ENCODE data around the gene SUCO. TPM values are rescaled to one million over a fixed set of nuclear protein-coding genes. Genes with fewer than 3 reads are reported as not detected.
"Not testable (repeated sequence)": the region's sequence is repeated elsewhere in the genome, so short reads cannot be mapped to it uniquely, and the experiment has no call there.

The SUCO gene
- total RNA-seq, 1 experiment from 2014 or later = 22.6 TPM

GRCh38 chr1:172595066-172595465, 62.1 kb downstream of the SUCO start:
- H3K36me3 ChIP-seq (ENCODE audit: control insufficient read depth in 1 of 2, insufficient read depth in 2 of 2, low read length in 2 of 2); H3K4me3 ChIP-seq (replicated peaks in 1 of 2; ENCODE audit: low read depth in 1 of 2, low read length in 2 of 2); BruUV-seq (replicated peaks); H3K27me3 ChIP-seq (ENCODE audit: insufficient read depth, low read length); H3K9ac ChIP-seq (ENCODE audit: low read length); H3K27ac ChIP-seq (ENCODE audit: low read depth, low read length); H3K4me2 ChIP-seq (ENCODE audit: low read length); intact Hi-C loops (cut with micrococcal nuclease); H3K9me2 ChIP-seq (ENCODE audit: insufficient read depth); H3K4me1 ChIP-seq (ENCODE audit: control insufficient read depth in 1 of 2, insufficient read depth in 2 of 2, low read length in 2 of 2); RAD21 ChIA-PET (ENCODE audit: low non-redundant PET in 1 of 2, low total read pairs in 2 of 2, uncharacterized antibody in 2 of 2, unreplicated experiment in 2 of 2); H2AFZ ChIP-seq (ENCODE audit: low read depth, low read length, poor library complexity, severe bottlenecking); H4K20me1 ChIP-seq (ENCODE audit: insufficient read depth); ATAC-seq; POLR2A ChIA-PET; DNase-seq (ENCODE audit: low read depth, low spot score); H3K79me2 ChIP-seq (ENCODE audit: insufficient read depth, low read length); H3K9me3 ChIP-seq (ENCODE audit: control insufficient read depth in 1 of 2, insufficient read depth in 1 of 2, low read depth in 1 of 2, low read length in 2 of 2): not testable (repeated sequence)
- CTCF ChIA-PET = interaction anchor here (1.6 kb wide), 1 partner anchor 14 kb away, joined by 3 read pairs; no protein-coding TSS in a partner anchor

GRCh38 chr1:172596782-172597181, 63.8 kb downstream of the SUCO start:
- H3K27me3 ChIP-seq (ENCODE audit: insufficient read depth, low read length); intact Hi-C loops (cut with micrococcal nuclease); H2AFZ ChIP-seq (ENCODE audit: low read depth, low read length, poor library complexity, severe bottlenecking); H3K79me2 ChIP-seq (ENCODE audit: insufficient read depth, low read length); POLR2A ChIA-PET; CTCF ChIA-PET; H3K9me3 ChIP-seq (ENCODE audit: control insufficient read depth in 1 of 2, insufficient read depth in 1 of 2, low read depth in 1 of 2, low read length in 2 of 2); H3K36me3 ChIP-seq (ENCODE audit: control insufficient read depth in 1 of 2, insufficient read depth in 2 of 2, low read length in 2 of 2); H3K4me3 ChIP-seq (replicated peaks in 1 of 2; ENCODE audit: low read depth in 1 of 2, low read length in 2 of 2); DNase-seq (ENCODE audit: low read depth, low spot score); H4K20me1 ChIP-seq (ENCODE audit: insufficient read depth); H3K9ac ChIP-seq (ENCODE audit: low read length); ATAC-seq; H3K4me2 ChIP-seq (ENCODE audit: low read length); H3K9me2 ChIP-seq (ENCODE audit: insufficient read depth); H3K27ac ChIP-seq (ENCODE audit: low read depth, low read length); H3K4me1 ChIP-seq (ENCODE audit: control insufficient read depth in 1 of 2, insufficient read depth in 2 of 2, low read length in 2 of 2); BruUV-seq (replicated peaks); RAD21 ChIA-PET (ENCODE audit: low non-redundant PET in 1 of 2, low total read pairs in 2 of 2, uncharacterized antibody in 2 of 2, unreplicated experiment in 2 of 2): not testable (repeated sequence)

- intact Hi-C loops (cut with micrococcal nuclease) = no loop called here
- Histone ChIP-seq H3K9me2 (ENCODE audit: insufficient read depth) (no peaks in the 10 kb centered on the region), H3K9ac (ENCODE audit: low read length) (no peak overlapping the region), H3K27me3 (ENCODE audit: insufficient read depth, low read length) (no peaks in the 10 kb centered on the region), H3K9me3 (ENCODE audit: control insufficient read depth in 1 of 2, insufficient read depth in 1 of 2, low read depth in 1 of 2, low read length in 2 of 2) (no peaks in the 10 kb centered on the region), H2AFZ (ENCODE audit: low read depth, low read length, poor library complexity, severe bottlenecking) (no peak overlapping the region), H3K4me1 (ENCODE audit: control insufficient read depth in 1 of 2, insufficient read depth in 2 of 2, low read length in 2 of 2) (no peaks in the 10 kb centered on the region), H4K20me1 (ENCODE audit: insufficient read depth) (no peaks in the 10 kb centered on the region), H3K4me3 (replicated peaks in 1 of 2; ENCODE audit: low read depth in 1 of 2, low read length in 2 of 2) (no peak overlapping the region), H3K79me2 (ENCODE audit: insufficient read depth, low read length) (no peaks in the 10 kb centered on the region), H3K4me2 (ENCODE audit: low read length) (no peak overlapping the region), H3K36me3 (ENCODE audit: control insufficient read depth in 1 of 2, insufficient read depth in 2 of 2, low read length in 2 of 2) (no peaks in the 10 kb centered on the region), H3K27ac (ENCODE audit: low read depth, low read length) (no peak overlapping the region)
- ChIA-PET CTCF (interaction anchor here (1.6 kb wide), 1 partner anchor 10 kb away, joined by 3 read pairs; no protein-coding TSS in a partner anchor), RAD21 (ENCODE audit: low non-redundant PET in 1 of 2, low total read pairs in 2 of 2, uncharacterized antibody in 2 of 2, unreplicated experiment in 2 of 2) (no interaction called here), POLR2A (no interaction called here)
- ATAC-seq = no peak
- DNase-seq (ENCODE audit: low read depth, low spot score) = no peak
- BruUV-seq (replicated peaks) = no TSS peak
- TF ChIP-seq, protein P1, sequence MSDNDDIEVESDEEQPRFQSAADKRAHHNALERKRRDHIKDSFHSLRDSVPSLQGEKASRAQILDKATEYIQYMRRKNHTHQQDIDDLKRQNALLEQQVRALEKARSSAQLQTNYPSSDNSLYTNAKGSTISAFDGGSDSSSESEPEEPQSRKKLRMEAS (IDR thresholded peaks at IDR 0.05) = no peak
- no peak for TF ChIP-seq YY1 (IDR thresholded peaks at IDR 0.05; ENCODE audit: extremely low read depth, insufficient replicate concordance, low read depth, low read length)
- TF ChIP-seq EZH2 (IDR thresholded peaks at IDR 0.05) = no peak
- no peak for TF ChIP-seq FOSL1 (IDR thresholded peaks at IDR 0.05; ENCODE audit: low read depth)
- TF ChIP-seq, protein P2, sequence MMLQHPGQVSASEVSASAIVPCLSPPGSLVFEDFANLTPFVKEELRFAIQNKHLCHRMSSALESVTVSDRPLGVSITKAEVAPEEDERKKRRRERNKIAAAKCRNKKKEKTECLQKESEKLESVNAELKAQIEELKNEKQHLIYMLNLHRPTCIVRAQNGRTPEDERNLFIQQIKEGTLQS (IDR thresholded peaks at IDR 0.05) = no peak
- no peak for TF ChIP-seq CEBPB (IDR thresholded peaks at IDR 0.05; ENCODE audit: low read depth)
- TF ChIP-seq SIN3A (IDR thresholded peaks at IDR 0.05; ENCODE audit: low read depth) = no peak
- TF ChIP-seq ELF1 (IDR thresholded peaks at IDR 0.05; ENCODE audit: borderline replicate concordance, low read depth) = no peak
- no peak for TF ChIP-seq JUND (IDR thresholded peaks at IDR 0.05)
- TF ChIP-seq, protein P3, sequence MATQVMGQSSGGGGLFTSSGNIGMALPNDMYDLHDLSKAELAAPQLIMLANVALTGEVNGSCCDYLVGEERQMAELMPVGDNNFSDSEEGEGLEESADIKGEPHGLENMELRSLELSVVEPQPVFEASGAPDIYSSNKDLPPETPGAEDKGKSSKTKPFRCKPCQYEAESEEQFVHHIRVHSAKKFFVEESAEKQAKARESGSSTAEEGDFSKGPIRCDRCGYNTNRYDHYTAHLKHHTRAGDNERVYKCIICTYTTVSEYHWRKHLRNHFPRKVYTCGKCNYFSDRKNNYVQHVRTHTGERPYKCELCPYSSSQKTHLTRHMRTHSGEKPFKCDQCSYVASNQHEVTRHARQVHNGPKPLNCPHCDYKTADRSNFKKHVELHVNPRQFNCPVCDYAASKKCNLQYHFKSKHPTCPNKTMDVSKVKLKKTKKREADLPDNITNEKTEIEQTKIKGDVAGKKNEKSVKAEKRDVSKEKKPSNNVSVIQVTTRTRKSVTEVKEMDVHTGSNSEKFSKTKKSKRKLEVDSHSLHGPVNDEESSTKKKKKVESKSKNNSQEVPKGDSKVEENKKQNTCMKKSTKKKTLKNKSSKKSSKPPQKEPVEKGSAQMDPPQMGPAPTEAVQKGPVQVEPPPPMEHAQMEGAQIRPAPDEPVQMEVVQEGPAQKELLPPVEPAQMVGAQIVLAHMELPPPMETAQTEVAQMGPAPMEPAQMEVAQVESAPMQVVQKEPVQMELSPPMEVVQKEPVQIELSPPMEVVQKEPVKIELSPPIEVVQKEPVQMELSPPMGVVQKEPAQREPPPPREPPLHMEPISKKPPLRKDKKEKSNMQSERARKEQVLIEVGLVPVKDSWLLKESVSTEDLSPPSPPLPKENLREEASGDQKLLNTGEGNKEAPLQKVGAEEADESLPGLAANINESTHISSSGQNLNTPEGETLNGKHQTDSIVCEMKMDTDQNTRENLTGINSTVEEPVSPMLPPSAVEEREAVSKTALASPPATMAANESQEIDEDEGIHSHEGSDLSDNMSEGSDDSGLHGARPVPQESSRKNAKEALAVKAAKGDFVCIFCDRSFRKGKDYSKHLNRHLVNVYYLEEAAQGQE (IDR thresholded peaks at IDR 0.05; ENCODE audit: low read depth) = no peak
- no peak for TF ChIP-seq POLR2AphosphoS5 (IDR thresholded peaks at IDR 0.05; ENCODE audit: low read depth, low read length)
These were observed 67.0 kb downstream of the SUCO start for GRCh38 chr1:172599912-172600311.

Data from HCT116 (cell line).